GM18520 (cell line): Measurements from ENCODE around the gene REEP1.

Source experiments
- ATAC-seq: cut with Tn5 transposase; IDR thresholded peaks from one replicate; pipeline ENCODE4 v1.9.1; 2021; ENCODE audit not compliant: unreplicated experiment

The REEP1 gene

GRCh38 chr2:86308356-86308755 is 29.1 kb downstream of the REEP1 start:
- no peak for ATAC-seq

DNA sequence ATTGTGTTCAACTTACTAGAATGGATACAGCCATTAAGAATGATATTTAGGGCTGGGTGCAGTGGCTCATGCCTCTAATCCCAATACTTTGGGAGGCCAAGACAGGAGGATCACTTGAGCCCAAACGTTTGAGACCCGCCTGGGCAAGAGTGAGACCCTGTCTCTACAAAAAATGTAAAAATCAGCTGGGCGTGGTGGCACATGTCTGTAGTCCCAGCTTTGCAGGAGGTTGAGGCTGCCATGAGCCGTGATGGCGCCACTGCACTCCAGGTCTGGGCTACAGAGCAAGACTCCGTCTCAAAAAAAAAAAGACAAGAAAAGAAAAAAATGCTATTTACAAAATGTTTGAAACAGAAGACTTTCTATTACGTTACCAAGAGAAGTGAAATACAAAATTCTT is 30.0 kb downstream of the REEP1 start:
- no peak for ATAC-seq

GRCh38 chr2:86305915-86306254 is 31.5 kb downstream of the REEP1 start:
- no peak for ATAC-seq

- ATAC-seq = no peak
Observed at GRCh38 chr2:86305195-86305914, 32.1 kb downstream of the REEP1 start.

DNA sequence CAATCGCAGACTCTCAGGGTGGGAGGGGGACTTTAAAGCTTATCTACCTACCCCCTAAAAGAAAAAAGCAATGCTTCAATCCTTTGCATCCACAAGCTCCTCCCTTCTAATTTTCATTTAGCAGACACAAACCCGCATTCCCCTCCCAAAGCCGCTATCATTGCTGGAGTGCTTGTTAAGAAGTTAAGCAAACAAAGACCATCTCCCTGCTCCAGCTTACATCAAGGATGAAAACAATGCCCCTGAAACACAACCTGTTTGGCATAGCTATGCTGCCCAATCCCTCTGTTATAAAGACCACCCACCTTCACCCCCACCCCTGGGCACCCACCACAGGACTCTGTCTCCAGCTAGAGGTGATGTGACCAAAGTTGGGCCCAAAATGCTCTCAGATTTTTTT is 33.0 kb downstream of the REEP1 start:
- ATAC-seq = no peak

DNA sequence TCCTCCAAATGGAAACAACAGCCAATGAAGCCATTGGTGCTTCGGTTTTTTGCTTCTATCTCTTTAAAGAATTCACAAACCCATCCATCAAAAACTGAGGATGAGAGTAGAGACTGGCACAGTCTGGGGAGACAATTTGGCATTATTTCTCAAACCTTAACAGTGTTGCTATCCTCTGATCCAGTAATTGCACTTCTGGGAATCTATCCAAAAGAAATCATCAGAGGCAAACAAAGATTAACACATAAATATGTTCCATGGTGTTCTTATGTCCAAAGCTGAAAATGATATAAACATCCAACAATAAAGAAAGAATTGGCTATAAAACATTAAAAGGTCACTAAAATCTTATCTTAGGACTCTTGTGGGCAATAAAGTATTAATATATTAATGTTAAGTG is 35.1 kb downstream of the REEP1 start:
- ATAC-seq = no peak

GRCh38 chr2:86301711-86302202 is 35.7 kb downstream of the REEP1 start:
- ATAC-seq = no peak

DNA sequence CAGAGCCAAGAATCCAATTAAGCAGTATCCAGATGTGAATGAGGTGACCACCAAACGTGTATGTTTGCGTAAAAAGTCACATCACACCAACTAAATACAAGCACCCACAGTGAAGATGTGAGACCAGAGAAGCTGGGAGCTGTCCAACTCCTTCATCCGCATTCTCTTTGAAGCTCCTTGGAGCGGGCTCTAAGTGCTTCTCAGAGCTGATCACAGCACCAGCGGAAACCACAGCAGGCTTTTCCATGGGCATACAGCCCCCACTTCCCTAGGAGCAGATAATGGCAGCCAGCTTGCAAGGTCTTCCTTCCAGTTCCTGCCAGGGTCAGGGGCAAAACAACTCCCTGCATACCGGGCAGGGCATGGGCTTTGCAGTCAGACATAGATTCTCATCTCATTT is 36.4 kb downstream of the REEP1 start:
- no peak for ATAC-seq

GRCh38 chr2:86300496-86300895 is 36.9 kb downstream of the REEP1 start:
- no peak for ATAC-seq

- no peak for ATAC-seq
Observed at GRCh38 chr2:86298411-86299390, 38.7 kb downstream of the REEP1 start.

DNA sequence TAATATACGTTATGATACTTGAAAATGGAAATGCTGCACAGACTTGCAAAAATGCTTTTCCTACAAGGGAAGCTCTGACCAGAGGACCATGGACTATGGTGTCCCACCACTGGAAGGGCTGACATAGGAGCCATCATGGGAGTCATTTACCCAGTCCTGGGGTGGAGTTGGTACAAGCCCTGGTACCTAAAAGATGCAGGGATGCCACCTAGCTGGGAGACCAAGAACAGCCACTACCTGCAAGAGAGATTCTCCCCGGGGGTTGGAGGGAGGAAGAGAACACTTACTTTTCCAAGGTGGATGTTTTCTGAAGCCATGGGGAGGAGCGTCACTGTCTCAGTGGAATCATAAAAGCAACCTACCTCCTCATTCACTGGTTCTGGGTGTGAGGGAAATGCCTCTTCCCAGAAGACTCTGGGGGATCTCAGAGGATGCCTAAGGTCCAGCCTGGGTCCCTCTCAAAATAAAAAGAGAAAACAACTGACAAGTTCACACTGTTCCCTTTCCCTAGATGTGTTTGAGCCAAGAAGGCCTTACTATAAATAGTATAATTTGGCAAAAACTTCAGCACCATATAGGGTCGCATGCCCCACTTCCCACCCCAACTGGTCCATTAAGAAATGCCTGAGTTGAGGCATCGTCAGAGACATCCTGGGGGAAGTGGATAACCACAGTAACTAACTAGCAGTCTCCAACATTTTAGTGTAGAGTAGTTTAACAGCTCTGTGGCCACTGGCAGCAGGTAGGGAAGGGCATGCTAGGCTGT is 39.9 kb downstream of the REEP1 start:
- no peak for ATAC-seq

DNA sequence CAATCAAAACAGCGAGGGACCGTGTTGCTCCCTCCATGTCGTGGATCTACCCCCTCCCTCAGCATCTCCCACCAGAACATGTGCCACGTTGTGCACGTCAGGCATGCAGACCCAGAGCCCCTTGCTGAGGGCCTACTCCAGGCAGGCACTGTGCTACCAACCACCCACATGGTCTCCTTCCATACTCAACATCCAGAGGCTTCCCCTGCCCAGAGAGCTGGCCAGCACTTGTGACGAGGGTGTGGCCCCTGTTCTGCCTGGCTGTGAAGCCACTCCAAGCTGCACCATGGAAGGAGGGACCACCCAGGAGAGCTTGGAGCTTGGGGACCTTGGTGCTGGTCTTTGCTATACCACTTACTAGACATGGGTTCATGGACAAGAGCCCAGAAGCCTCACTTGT is 40.5 kb downstream of the REEP1 start:
- ATAC-seq = no peak

DNA sequence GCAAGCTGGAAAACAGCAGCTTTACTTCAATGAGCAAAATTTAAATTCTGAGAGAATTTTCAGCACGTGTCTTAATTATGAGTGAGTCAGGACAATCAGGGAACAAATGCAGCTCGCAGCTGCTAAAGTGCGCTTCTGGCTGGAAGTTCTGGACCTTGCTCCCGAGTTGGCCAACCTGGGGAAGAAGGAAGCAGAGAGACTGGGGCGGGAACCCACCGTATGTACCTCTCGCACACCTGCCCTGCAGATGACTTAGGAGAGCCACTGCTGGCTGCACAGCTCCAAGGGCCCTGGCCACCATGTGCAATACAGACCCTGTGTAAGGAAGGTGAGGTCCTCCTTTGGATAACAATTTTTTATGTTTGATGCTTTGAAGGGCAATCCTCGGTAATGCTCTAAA is 42.4 kb downstream of the REEP1 start:
- no peak for ATAC-seq

GRCh38 chr2:86293612-86294011 is 43.8 kb downstream of the REEP1 start:
- no peak for ATAC-seq

GRCh38 chr2:86292571-86293515 is 44.6 kb downstream of the REEP1 start:
- ATAC-seq = no peak

DNA sequence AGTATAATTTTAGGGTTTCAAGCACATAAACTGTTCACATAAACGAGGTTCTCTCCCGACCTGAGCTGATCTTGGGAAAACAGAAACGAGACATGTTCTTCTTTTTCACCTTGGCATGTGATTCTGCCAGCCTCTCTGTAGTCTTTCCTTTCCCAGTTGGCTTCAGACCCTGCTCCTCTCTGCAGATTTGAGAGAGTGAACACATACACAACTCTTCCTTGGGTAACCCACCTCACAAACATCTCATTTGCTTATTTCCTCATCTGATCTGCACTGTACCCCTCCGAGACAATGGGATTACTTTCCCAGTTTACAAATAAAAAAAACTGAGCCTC is 46.1 kb downstream of the REEP1 start:
- no peak for ATAC-seq

DNA sequence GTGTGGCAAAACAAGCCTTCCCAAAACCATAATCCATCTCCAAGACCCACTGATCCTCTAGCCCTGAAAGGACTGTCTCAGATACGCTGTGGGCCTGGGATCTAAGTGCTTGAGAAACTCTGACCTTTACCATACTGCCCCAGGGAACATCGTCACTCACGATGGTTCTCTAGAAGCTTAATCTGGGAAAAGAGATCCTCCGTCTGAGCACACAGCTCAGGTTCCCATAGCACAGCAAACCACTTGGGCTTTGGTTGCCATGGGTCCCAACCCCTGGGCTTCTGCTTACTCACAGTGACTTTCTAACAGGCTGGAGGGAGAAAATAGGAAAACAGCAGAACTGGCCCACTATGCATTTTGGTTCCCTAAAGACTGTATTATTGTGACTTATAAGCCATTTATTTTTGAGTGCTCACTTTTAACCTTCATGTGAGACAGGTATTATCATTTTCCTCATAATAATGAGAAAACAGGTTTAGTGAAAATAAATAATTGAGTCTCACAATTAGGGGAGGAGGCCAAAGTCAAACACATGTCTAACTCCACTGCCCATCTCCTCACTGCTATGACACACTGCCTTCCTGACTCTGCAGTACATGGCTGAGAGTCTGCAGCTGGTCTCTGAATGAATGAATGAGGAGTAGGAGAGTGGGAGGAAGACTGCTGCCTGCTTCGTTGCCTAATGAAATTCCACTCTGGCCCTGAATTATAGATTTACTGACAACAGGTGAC is 46.7 kb downstream of the REEP1 start:
- no peak for ATAC-seq

DNA sequence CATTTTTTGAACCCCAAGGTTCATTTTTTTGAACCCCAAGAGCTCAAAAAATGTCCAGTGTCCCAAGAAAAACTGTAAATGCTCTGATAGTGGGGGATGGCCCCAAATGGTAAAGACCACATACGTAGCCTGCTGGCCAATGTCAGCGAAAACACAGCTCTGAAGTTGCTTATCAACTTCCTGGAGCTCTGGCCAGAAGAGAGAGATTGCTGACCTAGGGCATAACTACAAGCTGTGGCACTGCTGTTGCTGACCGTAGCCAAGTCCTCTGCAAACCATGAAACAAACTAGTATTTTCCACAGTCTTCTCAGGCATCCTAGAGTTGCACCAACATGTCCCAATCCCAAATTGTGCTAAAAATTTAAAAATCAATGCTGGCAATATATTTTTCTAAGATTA is 50.9 kb downstream of the REEP1 start:
- ATAC-seq = no peak

- ATAC-seq = no peak
Observed at GRCh38 chr2:86285981-86286380, 51.4 kb downstream of the REEP1 start.

DNA sequence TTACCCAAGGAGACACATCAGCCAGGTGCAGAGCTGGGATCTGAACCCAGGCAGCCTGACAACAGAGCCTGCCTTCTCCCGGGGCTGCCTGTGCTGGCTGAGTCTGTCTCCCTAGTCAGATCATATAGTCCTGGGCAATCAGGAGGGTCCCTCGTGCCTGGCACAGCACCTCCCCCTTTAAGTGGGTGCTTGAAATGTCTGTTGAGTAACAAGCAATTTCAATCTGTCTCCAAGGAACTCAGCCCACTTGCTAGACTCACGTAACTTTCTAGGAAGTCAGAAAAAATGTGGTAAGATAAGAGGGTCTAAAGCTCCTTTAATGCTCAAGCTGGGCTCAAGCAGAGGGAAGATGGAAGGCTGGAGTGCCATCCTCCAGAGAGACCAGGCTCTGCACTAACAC is 51.9 kb downstream of the REEP1 start:
- no peak for ATAC-seq
